SK-N-SH treated with all-trans-retinoic acid at 6 μM for 48 hours (cell line): ENCODE measurements around the gene CDH11.

Experiments used
- ATAC-seq: fragments of 200-7000 bp; cut with Tn5 transposase; 3 replicates; pipeline ENCODE4 v1.9.1; 2020; ENCODE audit warnings: mild to moderate bottlenecking, moderate library complexity
- ARNTL ChIP-seq: fragments of 450-650 bp; formaldehyde crosslinking; IDR thresholded peaks from 2 replicates; pipeline ENCODE4 v1.5.0; 2020; ENCODE audit warnings: low read depth, mild to moderate bottlenecking, moderate library complexity, borderline replicate concordance
- CREB5 ChIP-seq: fragments of 250-450 bp; sonication (Bioruptor Pico); IDR thresholded peaks from 2 replicates; pipeline ENCODE4 v1.5.1; 2020; ENCODE audit warnings: low read depth, mild to moderate bottlenecking, moderate library complexity
- CSDC2 ChIP-seq: fragments of 250-450 bp; sonication (Bioruptor Pico); IDR thresholded peaks from 2 replicates; pipeline ENCODE4 v1.5.0; 2020; ENCODE audit warnings: mild to moderate bottlenecking, moderate library complexity
- GLIS3 ChIP-seq: fragments of 250-450 bp; sonication (Bioruptor Pico); IDR thresholded peaks from 2 replicates; pipeline ENCODE4 v1.5.0; 2020; ENCODE audit warnings: mild to moderate bottlenecking, moderate library complexity
- ISL1 ChIP-seq: fragments of 250-450 bp; sonication (Bioruptor Pico); IDR thresholded peaks from 2 replicates; pipeline ENCODE4 v2.1.2; 2022; ENCODE audit warnings: mild to moderate bottlenecking, moderate library complexity
- PATZ1 ChIP-seq: fragments of 250-450 bp; sonication (Bioruptor Pico); IDR thresholded peaks from 2 replicates; pipeline ENCODE4 v1.8.0; 2020; ENCODE audit warnings: mild to moderate bottlenecking, moderate library complexity, borderline replicate concordance
- PPARA ChIP-seq: fragments of 250-450 bp; sonication (Bioruptor Pico); IDR thresholded peaks from 2 replicates; pipeline ENCODE4 v1.5.0; 2020; ENCODE audit warnings: mild to moderate bottlenecking, borderline replicate concordance
- RARB ChIP-seq: fragments of 250-450 bp; sonication (Bioruptor Pico); IDR thresholded peaks from 2 replicates; pipeline ENCODE4 v1.8.0; 2021; ENCODE audit warnings: mild to moderate bottlenecking, moderate library complexity
- SNAI2 ChIP-seq: fragments of 250-450 bp; sonication (Bioruptor Pico); IDR thresholded peaks from 2 replicates; pipeline ENCODE4 v1.5.0; 2020; ENCODE audit warnings: mild to moderate bottlenecking, moderate library complexity
- TCF4 ChIP-seq: fragments of 250-450 bp; sonication (Bioruptor Pico); IDR thresholded peaks from 2 replicates; pipeline ENCODE4 v1.8.0; 2021; ENCODE audit warnings: mild to moderate bottlenecking, moderate library complexity, borderline replicate concordance
- TOX ChIP-seq: fragments of 250-450 bp; sonication (Bioruptor Pico); IDR thresholded peaks from 2 replicates; pipeline ENCODE4 v1.8.0; 2021; ENCODE audit warnings: mild to moderate bottlenecking, moderate library complexity, borderline replicate concordance
- ZC3H10 ChIP-seq: fragments of 250-450 bp; sonication (Bioruptor Pico); IDR thresholded peaks from 2 replicates; pipeline ENCODE4 v1.5.1; 2021; ENCODE audit warnings: mild to moderate bottlenecking, moderate library complexity
- ZFP30 ChIP-seq: fragments of 450-650 bp; formaldehyde crosslinking; IDR thresholded peaks from 2 replicates; pipeline ENCODE4 v1.5.0; 2022; ENCODE audit warnings: mild to moderate bottlenecking, moderate library complexity
- ZNF70 ChIP-seq: fragments of 450-650 bp; formaldehyde crosslinking; IDR thresholded peaks from 2 replicates; pipeline ENCODE4 v1.5.0; 2020; ENCODE audit warnings: mild to moderate bottlenecking, moderate library complexity
- ZNF8 ChIP-seq: fragments of 450-650 bp; formaldehyde crosslinking; IDR thresholded peaks from 2 replicates; pipeline ENCODE4 v1.5.0; 2020; ENCODE audit warnings: mild to moderate bottlenecking, moderate library complexity
- TF ChIP-seq, protein P1 (sequence below): fragments of 250-450 bp; sonication (Bioruptor Pico); IDR thresholded peaks from 2 replicates; pipeline ENCODE4 v1.5.0; 2020; ENCODE audit warnings: mild to moderate bottlenecking, moderate library complexity
- TF ChIP-seq, protein P2 (sequence below): fragments of 250-450 bp; sonication (Bioruptor Pico); IDR thresholded peaks from 2 replicates; pipeline ENCODE4 v1.5.1; 2021; ENCODE audit warnings: mild to moderate bottlenecking, moderate library complexity

The CDH11 gene

DNA sequence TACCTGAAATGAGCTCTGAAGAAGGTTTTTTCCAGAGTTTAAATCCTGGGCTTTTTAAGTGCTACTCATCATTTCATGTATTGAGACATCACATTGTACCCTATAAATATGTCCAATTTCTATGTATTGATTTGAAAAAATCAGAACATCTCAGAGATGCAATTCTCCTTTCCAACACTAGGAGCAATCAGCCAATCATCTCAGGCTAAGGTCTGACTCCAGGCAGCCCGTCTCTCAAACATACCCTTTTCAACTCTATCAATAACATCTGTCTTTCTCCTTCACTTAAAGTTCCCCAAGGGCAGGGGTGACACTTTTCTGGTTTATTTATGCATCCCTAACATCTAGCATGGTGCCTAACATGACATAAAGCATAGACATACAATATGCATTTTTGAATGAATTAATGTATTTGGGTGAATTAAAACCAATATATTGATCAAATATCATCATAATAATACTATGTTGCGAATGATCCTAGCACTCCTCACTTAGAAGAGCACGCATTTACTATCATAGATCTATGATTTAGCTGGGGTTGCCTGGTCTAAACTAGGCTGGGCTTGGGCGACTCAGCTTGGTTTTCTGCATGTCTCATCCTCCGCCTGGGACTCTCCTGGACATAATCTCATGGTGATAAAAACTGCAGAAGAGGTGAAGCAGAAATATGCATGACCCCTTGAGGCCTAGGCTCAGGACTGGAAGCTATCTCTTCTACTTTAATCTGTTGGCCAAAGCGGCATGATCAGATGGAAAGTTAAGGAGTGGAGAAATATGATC is 5.2 kb upstream of the CDH11 start (continued):
- TF ChIP-seq CSDC2 (CRISPR knock-in tag) (no peak), ZC3H10 (CRISPR knock-in tag) (no peak), ARNTL (CRISPR knock-in tag) (no peak), RARB (CRISPR knock-in tag) (no peak)

DNA sequence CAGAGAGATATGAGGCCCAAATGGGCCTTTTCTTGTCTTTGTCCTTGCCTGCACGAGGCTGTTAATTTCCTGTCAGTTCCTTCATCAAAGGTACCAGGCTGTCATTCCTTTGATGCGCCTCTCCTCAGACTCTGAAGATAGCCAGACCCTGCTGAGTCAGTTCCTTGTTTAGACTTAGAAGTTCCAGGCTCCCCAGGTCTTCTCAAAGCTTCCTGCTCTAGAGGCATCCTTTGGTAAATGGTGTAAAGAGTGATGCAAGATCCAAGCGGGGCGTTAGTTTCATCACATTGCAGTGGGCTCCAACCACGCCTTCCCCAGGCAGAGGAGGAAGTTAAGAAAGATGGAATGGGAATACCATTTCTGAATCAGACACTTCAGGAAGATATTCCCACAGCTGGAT is 4.0 kb upstream of the CDH11 start:
- TF ChIP-seq ZFP30 (no peak), RARB (CRISPR knock-in tag) (no peak), CREB5 (CRISPR knock-in tag) (no peak), CSDC2 (CRISPR knock-in tag) (no peak), ZNF70 (CRISPR knock-in tag) (no peak), PPARA (no peak)
- TF ChIP-seq, protein P1, sequence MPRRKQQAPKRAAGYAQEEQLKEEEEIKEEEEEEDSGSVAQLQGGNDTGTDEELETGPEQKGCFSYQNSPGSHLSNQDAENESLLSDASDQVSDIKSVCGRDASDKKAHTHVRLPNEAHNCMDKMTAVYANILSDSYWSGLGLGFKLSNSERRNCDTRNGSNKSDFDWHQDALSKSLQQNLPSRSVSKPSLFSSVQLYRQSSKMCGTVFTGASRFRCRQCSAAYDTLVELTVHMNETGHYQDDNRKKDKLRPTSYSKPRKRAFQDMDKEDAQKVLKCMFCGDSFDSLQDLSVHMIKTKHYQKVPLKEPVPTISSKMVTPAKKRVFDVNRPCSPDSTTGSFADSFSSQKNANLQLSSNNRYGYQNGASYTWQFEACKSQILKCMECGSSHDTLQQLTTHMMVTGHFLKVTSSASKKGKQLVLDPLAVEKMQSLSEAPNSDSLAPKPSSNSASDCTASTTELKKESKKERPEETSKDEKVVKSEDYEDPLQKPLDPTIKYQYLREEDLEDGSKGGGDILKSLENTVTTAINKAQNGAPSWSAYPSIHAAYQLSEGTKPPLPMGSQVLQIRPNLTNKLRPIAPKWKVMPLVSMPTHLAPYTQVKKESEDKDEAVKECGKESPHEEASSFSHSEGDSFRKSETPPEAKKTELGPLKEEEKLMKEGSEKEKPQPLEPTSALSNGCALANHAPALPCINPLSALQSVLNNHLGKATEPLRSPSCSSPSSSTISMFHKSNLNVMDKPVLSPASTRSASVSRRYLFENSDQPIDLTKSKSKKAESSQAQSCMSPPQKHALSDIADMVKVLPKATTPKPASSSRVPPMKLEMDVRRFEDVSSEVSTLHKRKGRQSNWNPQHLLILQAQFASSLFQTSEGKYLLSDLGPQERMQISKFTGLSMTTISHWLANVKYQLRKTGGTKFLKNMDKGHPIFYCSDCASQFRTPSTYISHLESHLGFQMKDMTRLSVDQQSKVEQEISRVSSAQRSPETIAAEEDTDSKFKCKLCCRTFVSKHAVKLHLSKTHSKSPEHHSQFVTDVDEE (CRISPR knock-in tag), result no peak
- ATAC-seq, result no peak

- TF ChIP-seq PATZ1 (CRISPR knock-in tag) (no peak), ZNF8 (no peak), TOX (no peak), SNAI2 (CRISPR knock-in tag) (no peak), ZC3H10 (CRISPR knock-in tag) (no peak), PPARA (no peak), ZFP30 (no peak), CREB5 (CRISPR knock-in tag) (no peak)
- no peak for ATAC-seq
These were observed 3.5 kb upstream of the CDH11 start for GRCh38 chr16:65125322-65125721.

DNA sequence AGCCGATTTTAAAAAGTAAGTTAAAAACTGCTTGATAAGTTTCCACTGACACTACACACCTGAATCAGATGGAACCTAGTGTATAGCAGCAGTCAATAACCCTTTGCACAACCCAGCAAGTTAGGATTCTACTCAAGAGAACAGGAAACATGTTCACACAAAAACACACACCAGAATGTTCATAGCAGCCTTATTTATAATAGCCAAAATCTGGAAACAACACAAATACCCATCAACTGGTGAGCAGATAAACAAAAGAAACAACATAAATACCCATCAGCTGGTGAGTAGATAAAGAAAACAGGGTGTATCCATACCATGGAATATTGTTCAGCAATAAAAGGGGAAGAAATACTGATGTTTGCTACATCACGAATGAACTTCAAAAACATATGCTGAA is 2.7 kb upstream of the CDH11 start:
- no peak for ATAC-seq
- TF ChIP-seq GLIS3 (CRISPR knock-in tag), result no peak
- TF ChIP-seq, protein P2, sequence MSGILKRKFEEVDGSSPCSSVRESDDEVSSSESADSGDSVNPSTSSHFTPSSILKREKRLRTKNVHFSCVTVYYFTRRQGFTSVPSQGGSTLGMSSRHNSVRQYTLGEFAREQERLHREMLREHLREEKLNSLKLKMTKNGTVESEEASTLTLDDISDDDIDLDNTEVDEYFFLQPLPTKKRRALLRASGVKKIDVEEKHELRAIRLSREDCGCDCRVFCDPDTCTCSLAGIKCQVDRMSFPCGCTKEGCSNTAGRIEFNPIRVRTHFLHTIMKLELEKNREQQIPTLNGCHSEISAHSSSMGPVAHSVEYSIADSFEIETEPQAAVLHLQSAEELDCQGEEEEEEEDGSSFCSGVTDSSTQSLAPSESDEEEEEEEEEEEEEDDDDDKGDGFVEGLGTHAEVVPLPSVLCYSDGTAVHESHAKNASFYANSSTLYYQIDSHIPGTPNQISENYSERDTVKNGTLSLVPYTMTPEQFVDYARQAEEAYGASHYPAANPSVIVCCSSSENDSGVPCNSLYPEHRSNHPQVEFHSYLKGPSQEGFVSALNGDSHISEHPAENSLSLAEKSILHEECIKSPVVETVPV (CRISPR knock-in tag), result no peak
- no peak for TF ChIP-seq ZNF8

- no peak for ATAC-seq
- no peak for TF ChIP-seq ISL1 (CRISPR knock-in tag)
- TF ChIP-seq SNAI2 (CRISPR knock-in tag), result no peak
- no peak for TF ChIP-seq TCF4 (CRISPR knock-in tag)
- no peak for TF ChIP-seq GLIS3 (CRISPR knock-in tag)
- TF ChIP-seq PATZ1 (CRISPR knock-in tag), result no peak
- TF ChIP-seq TOX, result no peak
- TF ChIP-seq, protein P1 (CRISPR knock-in tag), result no peak
- TF ChIP-seq ZC3H10 (CRISPR knock-in tag), result no peak
- TF ChIP-seq, protein P2 (CRISPR knock-in tag), result no peak
These were observed 2.3 kb upstream of the CDH11 start for GRCh38 chr16:65124212-65124548.
